ENCODE measurements around the gene KBTBD12.

The KBTBD12 gene

GRCh38 chr3:127953091-127954035, 38.3 kb downstream of the KBTBD12 start:
- no peak for DNase-seq

- DNase-seq, result no peak
Observed at GRCh38 chr3:127954640-127955039, 39.6 kb downstream of the KBTBD12 start.

DNA sequence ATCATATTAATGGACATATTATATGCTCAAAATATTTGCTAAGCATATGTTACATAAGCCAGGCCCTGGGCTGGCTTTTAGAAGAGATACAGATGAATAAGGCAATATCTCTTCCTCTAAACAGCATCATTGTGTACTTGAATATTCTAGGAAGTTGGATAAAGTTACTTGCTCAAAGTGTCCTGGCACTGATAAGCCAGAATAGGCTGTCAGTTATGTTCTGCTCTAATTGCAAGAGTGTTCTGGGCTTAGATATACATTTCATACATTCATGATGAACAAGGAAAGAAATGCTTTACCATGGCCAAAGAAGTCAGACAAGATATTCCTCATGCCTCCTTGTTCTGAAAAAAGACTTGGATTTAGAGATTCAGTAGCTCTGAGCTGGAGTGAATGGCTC, 40.7 kb downstream of the KBTBD12 start:
- DNase-seq, result no peak

DNA sequence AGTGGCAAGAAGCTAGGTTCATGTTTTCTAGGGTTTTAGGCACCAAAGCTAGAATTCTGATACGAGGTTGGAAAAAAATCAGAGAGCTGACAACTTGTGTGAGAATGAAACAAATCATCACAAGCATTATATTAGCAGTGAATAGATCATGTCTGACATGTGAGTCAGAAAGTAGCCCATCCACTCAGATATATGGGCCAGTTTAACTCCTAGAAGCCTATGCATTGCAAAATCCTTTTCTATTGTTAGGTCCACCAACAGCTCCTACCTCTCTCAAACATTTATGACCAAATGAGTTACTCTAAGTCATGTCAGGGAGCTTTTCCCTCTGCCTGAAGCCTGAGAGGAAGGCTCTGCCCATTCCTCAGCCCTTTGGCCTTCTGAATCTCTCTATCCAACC, 44.0 kb downstream of the KBTBD12 start:
- DNase-seq, result no peak

DNA sequence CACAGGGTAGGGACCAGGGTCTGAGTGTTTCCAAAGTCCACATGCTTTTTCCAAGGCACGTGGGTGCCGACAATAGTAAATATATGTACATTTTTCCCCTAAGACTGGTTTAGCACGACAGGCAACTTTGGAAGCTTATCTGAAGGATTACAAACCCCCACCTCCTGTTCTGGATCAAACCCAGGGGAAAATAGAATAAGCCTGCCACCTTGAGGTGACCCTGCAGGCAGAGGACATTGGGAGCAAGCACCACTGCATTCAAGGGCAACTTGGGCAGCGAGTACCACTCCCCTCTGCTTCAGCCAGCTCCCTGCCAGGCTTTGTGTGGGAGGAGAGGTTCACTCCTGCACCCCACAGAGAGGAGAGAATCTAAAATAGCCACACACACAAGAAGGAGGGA, 44.8 kb downstream of the KBTBD12 start:
- no peak for DNase-seq

DNA sequence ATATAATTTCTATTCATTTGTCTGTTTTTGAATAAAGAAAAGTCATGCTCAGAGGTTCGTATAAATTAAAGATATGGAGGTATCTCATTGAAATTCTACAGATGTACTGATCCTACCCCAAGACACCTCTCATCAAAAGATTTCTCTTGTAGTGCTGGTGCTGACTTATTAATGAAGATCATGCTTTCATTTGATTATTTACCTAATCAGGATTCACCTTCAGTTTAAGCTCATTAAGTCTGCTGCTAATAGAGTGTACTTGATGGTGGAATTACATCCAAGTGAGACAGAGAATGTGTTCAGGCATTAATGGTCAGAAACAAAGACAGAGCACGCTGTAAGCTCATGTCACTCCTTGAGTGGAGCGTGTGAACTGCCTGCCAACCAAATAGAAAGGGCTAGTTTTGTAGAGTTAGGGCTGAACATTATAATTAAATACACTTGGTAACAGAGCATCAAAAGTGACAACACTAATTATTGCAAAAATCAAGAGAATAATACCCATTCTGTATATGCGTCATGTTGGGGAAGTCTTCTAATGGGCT, 45.5 kb downstream of the KBTBD12 start:
- no peak for DNase-seq

- no peak for DNase-seq
Observed at GRCh38 chr3:127961124-127961523, 46.1 kb downstream of the KBTBD12 start.

GRCh38 chr3:127961963-127962362, 46.9 kb downstream of the KBTBD12 start:
- DNase-seq, result no peak

- DNase-seq, result no peak
Observed at GRCh38 chr3:127962937-127963336, 47.9 kb downstream of the KBTBD12 start.

DNA sequence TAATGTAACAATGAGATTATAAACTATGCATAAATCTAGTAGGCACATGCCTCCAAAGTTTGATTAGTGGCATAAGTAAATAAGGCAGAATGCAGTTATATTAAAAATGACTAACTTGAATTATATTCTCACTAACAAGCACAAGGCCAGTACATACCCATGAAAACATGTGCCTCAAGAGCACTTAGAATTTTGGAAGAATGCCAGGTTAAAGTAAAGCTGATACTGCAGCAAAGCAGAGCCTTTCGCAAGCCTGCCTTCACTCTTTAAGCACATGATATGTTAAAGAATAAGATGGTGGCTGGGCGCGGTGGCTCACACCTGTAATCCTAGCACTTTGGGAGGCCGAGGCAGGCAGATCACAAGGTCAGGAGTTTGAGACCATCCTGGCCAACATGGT, 49.0 kb downstream of the KBTBD12 start:
- DNase-seq, result no peak

DNA sequence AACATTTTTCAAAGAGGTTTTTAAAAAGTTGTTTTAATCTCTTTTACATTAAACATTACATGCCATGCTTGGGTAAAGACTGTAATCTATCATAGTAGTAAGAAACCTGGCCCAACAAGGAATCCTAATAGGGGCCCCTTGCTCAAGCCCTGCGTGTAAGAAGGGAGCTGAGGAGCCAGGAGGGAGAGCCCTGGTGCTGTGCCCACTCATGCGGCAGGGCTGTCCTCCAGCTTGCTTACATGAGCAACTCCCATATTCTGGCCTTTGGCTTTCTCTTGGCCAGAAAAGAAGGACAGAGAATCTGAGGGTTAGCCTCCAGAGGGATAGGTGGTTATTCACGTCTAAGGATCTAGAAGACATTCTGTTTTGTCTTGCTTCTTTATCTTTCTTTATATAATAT, 49.8 kb downstream of the KBTBD12 start:
- no peak for DNase-seq

- DNase-seq, result no peak
Observed at GRCh38 chr3:127967316-127967715, 52.3 kb downstream of the KBTBD12 start.

DNA sequence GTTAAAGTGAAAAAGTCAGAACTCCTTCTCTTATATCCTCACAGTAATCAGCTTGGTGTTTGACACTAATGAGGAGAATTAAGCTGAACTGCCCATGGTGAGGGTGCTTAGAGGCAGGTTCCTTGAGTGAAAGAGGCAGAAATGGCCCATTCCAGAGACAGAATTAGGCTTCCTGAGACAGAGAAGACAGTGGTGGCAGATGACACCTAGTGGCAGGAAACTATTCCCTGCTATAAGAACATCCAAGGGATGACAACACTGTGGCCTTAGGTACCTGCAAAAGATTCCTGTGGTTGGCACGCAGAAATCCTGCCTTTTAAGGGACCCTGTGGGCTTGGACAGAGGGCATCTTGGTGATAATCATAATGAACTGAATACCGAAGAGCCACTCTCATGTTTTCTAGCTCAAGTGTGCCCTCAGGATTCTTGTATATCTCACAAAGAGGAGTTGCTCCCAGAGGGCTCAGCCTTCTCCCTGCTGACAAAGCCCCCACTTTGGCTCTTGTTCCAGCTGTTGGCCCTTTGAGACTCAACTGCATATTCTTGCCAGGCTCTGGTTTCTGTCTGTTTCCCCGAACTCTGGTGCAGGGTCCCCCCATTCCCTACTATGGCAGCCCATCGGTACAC, 56.0 kb downstream of the KBTBD12 start:
- DNase-seq, result no peak

DNA sequence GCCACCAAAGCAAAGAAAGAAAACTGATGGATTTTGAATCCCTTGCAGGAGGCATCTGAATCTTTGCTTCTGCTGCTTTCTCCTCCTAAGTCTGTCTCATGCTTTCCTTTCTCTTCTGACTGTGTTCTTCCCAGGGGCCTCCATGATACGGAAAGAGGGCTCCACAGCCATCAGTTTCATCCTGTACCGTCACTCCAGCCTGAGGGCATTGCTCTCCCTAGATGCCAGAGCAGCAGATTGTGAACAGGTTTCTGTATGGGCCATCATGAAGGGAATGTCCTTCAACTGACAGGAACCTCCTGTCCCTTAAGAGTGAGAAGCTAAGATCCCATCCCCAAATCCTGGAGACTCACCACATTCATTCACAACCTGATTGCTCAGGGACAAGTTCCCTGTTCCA, 59.2 kb downstream of the KBTBD12 start:
- no peak for DNase-seq

GRCh38 chr3:127975153-127976029, 60.4 kb downstream of the KBTBD12 start:
- DNase-seq, result no peak

DNA sequence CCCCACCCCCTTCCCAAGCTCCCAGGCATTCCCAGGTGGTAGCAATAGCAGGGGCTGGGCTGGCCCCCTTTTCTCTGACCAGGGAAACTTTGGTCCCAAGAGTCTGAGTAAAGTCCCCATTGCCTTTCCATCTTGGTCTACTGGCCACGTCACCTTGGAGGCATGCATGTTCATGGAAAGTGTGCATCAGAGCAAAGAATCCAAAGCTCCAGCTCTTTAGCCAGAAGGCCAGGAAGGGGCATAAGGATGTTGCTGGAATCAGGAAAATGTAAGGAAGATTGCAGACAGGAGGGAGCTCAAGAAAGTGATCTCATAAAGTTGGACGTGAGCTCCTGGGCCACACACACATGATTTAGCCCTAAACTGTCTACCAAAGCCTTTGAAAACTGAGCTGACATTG, 63.6 kb downstream of the KBTBD12 start:
- no peak for DNase-seq

DNA sequence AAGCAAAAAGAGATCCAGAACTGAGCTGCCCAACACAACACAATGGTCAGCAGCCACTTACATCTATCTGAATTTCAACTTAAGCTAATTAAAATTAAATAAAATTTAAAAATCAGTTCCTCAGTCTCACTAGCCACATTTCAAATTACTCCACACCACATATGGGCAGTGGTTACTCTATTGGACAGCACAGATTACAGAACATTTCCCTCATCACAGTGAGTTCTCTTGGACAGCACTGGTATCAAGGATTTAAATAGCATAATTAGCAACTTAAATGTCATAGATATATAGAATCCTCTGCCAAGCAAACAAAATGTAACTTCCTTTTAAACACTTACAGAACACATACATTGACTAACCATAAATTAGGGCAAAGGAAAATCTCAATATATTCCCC, 64.4 kb downstream of the KBTBD12 start:
- DNase-seq, result no peak

DNA sequence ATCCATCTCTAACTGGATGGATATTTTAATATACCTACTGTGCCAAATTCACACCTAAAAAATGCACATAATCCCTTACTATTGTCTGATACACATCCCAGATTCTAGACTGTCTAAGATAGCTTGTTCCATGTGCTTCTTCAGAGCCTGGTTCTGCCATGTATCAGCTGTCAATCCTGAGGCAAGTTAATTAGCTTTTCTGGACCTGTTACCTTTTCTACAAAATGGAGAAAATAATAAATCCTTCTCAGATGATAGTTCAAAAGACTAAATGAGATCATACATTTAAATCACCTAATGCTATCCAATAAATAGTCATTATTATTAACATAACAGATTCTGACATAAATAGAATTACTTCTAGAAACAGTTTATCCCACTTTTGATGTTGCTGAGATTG, 66.1 kb downstream of the KBTBD12 start:
- no peak for DNase-seq

- DNase-seq, result no peak
Observed at GRCh38 chr3:127982155-127982554, 67.1 kb downstream of the KBTBD12 start.

- DNase-seq, result no peak
Observed at GRCh38 chr3:127984241-127984975, 69.4 kb downstream of the KBTBD12 start.

DNA sequence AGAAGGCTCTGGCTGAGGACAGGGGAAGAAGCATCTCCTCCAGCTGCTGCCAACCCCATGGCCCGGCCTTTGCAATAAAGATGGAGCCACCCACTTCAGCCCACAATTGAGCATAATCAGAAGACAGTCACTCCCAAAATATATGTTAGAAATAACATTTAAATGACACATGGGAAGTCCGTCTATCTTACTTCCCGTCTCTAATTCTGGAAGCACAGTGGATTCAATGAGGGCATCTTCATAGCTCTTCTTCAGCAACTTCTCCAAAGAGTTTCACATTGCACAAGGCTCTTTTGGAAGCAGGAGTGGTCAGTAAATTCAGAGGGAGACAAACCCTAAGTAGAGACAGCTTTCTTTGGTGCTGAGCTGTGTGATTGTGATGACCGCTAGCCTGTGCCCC, 70.2 kb downstream of the KBTBD12 start:
- DNase-seq, result no peak

GRCh38 chr3:127985655-127986225, 70.7 kb downstream of the KBTBD12 start:
- no peak for DNase-seq
